ENCODE measurements around the gene PSME2.

PSME2 gene, protein sequence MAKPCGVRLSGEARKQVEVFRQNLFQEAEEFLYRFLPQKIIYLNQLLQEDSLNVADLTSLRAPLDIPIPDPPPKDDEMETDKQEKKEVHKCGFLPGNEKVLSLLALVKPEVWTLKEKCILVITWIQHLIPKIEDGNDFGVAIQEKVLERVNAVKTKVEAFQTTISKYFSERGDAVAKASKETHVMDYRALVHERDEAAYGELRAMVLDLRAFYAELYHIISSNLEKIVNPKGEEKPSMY

DNA sequence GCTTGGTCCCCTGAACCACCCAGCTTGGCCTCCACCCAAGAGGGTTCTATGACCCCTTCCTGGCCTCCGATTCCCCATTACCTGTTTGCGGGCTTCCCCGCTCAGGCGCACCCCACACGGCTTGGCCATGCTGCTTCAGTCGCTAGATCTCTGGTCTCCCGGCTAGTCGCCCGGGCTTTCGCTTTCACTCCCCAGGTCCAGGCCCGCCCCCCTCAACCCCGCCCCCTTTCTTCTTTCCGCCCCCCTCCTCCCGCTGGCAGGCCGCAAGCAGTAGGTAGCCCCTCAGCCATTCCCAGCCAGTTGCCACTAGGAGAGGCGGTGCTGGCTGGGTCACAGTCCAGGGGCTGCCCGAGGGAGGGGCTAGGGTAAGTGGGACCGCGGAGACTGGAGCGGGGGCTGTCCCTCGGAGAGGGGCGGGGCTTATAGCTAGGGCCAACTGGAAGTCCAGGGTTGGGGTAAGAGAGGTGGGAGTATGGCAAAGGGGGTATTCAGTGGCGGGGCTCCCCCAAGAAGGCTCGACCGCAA is at the start of gene PSME2:
Gene PSME2, minus strand, starts transcription at position 158 of the 525 bp plus-strand sequence. Its CDS starts 29 bp downstream, at position 129.
- DNase-seq = peak; percentile 91

DNA sequence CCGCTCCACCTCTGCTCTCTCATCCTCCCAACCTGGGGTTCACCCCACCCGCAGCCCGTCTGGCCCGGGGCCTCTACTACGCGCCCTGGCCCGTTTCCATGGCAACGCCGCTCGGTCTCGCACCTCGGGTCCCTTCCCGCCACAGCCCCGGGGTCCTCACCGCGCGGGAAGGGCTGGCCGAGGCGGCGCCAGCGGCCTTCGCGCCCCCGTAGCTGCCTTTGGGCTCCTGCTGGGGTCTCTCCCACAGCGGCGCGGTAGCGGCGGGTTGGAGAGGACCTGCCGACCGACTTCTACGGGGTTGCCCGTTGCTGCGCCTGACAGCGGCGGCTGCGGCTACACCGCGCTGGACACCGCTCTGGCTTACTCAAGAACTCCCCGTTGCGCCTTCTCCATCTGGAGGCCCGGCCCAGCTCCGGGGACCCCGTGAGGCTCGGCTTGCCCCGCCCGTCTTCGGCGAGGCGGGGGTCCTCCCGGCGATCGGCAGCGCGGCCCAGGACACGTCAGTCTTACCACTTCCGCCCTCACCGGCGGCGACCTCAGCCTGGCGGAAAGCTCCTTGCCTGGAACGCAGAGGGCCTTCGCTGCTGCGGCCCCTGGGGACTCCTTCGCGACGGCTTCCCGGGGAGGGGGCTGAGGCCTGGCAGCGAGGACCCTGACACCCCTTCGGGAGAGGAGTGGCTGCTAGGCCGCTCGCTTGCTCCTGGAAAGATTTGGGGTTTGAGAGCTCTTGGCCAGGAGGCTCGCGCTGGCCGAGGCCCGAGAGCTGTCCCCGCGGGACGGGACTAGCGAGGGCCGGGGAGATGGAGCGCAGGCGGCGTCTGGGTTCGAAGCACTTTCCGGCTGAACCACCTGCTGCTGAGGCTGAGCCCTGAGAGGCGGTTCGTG is 49.0 kb upstream of the PSME2 start, which contains the start of gene TM9SF1:
Gene TM9SF1, minus strand, starts transcription at position 256 of the 885 bp plus-strand sequence. CDS start 422 bp downstream, outside the sequence.
- DNase-seq = peak; percentile 92 to 93

DNA sequence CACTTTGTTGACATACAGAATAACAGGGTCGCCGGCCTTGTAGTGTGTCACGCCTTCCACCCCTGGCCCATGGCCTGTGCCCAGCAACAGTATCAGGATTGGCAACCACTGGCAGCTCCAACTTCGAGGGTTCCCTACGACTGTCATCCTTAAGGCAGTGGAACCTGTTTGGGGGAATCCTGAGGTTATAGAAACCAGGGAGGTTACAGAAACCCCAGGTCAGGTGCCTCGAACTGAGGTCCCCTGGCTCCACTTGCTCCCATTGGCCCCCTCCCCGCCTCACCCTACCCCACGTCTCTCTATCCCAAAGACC is 48.4 kb upstream of the PSME2 start:
- no peak for DNase-seq

DNA sequence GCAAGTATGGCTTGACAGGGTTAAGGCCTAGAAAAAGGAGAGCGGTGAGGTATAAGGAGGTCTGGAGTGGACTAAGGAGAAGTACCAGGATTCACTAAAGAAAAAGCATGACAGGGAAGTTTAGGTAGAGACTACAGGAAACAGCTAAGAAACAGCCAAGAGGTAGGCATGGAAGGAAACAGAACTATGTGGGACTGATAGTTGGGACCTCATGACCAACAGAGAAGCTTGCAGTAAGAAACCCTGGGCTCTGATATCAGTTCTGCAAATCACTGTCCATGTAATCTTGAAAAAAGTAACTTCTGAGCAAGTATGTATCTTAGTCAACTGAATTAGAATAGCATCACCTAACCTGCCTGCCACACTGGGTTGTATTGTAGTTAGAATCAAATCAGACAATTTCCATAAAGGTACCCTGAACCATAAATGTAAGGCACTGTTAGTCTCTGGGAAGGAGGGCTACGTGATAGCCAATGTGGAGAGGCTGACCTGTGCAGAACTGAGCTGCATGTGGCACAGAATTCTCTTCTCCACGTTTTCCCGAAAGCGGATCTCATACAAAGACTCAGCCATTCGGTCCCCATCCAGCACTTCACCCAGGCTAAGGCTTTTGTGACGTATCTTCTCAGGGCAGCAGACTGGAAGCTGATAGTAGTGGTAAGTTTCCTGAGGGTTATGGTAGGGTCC is 47.9 kb upstream of the PSME2 start:
- no peak for DNase-seq

- no peak for DNase-seq
These were observed 46.5 kb upstream of the PSME2 start for GRCh38 chr14:24192933-24193332.

DNA sequence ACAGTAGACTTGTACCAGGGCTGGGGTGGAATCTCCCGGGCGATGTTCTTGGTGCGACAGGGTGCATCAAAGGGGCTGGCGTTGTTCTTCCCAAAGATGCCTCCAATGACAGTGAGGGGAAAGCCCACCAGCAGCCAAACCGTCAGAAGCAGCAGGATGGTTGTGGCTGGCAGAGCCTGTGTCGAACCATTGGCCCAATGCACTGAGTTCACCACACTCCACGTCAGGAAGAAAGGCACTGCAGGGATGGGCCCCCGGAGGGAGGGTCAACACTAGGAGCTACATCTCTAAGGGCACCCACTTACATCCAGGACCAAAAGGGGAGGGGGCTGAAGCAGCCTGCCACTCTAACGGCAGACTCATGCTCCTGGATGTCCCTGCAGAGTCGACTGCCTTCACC is 44.0 kb upstream of the PSME2 start:
- DNase-seq = no peak

GRCh38 chr14:24189460-24189859 is 43.0 kb upstream of the PSME2 start:
- no peak for DNase-seq

DNA sequence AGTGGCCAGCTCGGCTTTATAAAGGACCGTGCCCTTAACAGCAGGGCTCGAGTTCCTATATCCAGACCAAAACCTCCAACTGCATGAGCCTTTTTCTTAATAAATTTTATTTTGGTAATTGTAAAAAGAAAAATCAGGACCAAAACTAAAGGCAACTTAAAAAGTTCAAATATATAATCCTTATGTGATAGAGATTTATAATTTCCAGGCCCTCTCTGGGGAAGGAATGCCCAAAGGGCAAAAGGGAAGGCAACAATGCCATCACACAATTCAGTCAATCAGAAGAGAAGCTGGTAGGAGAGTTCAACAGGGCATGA is 42.6 kb upstream of the PSME2 start:
- no peak for DNase-seq

GRCh38 chr14:24188251-24189058 is 42.0 kb upstream of the PSME2 start, which contains the start of gene IPO4:
Gene IPO4, minus strand, starts transcription at chr14:24188816. Its CDS starts 29 bp downstream, at chr14:24188787.
- peak; percentile 97 for DNase-seq

GRCh38 chr14:24187539-24187915 is 41.1 kb upstream of the PSME2 start:
- no peak for DNase-seq

DNA sequence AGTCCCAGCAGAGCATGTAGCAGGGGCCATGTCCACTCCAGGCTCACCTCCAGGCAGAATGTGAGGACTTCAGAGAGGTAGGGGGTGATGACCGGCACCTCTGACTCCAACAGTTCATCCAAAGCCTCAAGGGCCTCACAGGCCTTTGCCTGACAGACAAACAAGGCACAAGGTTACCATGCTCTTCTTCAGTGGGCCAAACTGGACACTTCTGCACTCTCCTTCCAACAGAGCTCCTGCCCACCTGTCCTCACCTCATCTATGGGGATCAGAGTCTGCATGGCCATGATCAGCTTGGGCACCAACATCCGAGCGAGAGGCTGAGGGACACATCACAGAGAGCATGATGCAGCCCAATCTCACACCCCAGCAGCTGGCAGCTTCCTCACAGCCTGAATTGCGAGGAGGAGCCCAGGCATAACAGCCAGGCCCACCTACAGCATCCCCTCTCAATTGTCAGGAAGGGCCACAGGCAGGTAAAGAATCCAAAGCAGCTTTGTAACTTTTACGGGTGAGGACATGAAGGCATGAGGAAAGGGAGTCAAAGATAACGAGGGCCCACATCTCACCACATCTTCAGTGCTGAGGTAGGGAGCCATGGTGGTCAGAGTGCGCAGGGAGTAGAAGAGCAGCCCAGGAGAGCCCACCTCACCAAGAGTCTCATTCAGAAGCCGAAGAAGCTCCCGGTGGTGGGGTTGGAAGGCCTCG is 40.6 kb upstream of the PSME2 start:
- DNase-seq = no peak

DNA sequence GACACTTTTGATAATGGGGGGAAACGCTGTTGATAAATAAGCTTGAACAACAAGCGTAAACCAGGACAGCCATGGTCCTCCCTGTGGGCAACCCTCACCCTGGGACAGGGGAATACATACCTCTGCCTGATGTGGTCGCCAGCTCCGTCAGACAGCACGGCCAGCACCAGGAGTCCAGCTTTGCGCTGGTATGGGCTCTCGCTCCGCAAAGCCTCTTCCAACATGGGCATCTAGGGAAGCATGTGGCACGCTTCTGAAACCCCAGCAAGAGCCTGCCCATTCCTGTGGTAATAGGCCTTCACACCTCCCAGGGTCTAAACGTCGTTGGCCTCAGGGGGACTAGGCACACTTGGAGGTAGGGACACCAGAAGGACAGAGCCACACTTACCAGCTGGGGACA is 39.3 kb upstream of the PSME2 start:
- DNase-seq = no peak

- no peak for DNase-seq
These were observed 38.6 kb upstream of the PSME2 start for GRCh38 chr14:24185026-24185425.

DNA sequence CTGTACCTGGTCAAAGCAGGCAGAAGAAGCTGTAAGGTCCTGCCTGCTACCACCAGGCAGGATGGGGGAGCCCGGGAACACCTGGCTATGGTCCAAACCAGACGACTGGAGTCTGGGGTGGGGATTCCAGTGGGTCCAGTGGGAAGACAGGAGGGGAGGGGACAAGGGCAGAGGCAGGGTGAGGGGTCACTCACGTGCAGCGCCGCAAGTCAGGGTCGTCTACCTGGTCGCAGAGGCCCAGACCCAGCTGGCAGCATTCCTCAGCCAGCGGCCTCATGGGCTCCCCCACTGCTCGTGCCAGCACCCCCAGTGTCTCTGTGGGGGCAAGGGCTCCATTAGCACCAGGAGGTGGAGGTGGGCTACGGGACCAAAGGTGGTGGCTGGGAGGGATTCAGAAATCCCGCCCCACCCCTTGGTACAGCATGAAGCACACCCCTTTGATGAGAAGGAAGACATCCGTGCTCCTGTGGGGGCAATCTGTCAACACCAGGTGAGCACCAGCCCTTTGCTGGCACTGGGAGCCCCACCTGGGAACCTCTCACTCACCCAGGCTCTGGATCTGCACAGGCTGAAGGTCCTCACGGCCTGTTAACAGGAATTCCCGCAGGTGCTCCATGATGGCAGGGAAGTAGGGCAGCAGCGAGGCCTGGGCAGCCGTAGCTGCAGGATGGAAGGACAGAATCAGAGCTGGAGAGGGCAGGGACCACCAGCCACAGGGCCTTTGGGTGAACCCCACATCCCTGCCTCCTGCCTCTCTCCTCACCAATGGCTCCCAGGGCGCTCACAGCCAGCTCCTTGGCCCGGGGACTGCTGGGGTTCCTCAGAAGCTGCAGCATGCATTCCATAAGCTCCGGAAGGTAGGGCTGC is 37.9 kb upstream of the PSME2 start:
- DNase-seq = no peak

DNA sequence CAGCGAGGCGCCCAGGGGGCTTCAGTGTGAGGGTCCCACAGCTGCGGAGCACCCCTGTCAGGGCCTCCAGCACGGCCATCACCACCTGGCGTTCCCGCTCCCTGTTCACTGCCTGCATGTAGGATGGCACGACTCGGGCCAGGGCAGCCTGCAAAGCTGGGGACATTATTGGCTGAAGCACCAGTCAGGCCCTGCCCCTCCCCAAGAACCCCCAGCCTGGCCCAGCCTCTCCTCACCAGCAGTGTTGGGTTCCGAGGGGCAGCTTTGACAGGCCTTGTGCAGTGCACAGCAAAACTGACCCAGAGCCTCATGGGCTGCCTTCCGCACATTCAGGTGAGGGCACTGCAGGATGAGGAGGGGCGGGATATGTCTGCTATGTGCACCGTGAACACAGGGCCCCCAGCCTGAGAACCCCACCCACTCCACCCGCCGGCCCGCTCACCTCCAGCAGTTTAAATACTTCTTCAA is 36.6 kb upstream of the PSME2 start:
- no peak for DNase-seq

DNA sequence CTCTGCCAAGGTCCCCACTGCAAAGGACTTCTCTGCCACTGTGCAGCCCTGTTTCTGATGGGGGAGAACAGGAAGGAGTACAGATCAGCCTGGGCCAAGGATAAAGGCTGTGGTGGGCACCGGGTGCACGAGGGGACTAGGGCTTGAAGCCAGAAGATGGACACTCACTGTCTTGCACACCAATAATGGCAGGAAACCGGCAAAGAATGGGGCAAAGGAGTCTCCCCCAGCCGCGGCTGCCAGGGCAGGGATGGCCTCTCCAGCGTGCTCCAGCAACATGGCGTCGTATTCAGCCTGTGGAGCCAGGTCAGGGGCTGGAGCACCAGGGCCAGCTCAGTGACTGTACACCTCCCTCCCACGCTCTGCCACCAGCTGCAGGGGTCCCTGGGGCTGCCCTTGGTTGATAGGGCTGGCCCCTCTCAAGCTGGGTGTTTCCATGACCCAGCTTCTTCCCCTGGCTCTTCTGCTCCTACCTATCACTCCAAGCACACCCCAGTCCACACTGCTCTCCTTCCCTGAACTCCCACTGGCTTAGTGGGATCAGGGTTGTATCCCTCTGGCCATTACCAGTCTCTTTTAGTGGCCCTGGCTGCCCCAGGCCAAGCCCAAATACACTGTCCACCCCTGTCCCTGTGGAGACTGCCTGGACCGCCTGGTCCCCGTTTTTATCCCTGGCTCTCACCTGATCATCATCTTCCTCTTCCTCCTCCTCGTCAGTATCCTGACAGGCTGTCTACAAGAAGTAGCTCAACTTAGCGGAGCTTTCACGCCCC is 35.9 kb upstream of the PSME2 start:
- no peak for DNase-seq

DNA sequence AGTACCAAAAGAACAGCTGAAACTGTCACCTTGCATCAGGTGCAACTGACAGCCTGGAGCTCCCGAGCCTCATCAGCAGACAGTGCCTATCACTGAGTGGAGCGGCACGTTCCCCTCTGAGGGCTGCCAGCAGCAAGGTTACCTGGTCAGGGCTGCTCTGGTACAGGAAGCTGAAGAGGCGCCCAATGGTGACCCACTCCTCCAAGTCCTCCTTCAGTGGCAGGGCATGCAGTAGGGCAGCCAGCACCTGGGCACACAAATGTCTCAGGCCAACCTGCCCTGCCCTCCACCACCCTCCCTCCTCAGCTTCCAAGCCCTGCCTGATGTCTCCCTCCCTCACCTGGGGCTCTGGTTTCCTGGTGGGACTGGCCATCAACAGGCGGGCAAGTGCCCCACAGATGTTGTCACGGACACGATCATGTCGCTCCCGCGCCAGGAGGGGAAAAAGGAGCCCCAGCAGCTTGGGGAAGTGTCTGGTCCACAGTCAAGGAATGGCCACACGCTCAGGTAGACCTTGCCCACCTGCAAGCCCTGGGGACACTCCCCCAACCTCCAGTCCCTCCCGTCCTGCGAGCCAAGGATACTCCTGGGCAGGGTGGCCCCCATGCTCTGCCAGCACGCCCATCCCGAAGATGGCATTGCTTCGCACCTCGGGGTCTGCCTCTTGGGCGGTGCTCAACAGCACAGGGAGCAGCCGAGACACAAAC is 35.1 kb upstream of the PSME2 start:
- no peak for DNase-seq

DNA sequence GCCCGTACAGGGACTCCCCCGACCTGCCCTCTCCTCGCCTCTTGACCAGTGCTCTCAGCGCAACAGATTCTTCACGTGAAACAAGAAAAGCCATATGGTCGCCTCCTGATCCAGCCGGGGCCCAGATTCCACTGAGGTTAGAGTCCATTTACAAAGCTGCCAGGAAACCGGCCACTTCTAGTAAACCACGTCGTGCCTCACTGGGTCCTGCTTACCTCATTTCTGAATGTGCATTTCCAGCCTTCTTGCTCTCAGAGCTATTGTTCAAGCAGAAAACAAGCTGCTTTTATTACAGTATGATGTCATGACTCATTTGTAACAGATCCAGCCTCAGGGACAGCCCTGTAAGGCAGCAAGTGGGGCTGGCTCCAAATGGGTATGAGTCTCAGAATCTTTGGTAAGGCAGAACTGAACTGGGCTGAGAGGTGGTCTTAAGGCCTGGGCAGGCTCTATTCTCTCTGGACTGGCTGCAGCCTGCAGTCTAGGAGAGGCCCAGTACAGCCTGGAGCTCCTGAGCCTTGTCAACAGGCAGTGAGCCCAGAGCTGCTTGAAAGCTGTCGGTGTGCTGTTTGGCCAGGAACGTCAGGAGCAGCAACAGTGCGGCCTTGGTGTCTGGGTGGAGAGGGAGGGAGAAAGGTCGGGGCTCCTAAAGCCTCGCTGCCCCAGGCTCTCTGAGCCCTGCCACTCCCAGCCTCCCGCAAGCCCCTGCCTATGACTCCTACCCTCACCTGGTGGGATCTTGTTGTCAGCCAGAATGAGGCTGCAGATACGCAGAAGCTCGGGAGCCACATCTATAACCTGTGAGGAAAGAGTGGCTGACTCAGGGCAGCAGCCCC is 33.8 kb upstream of the PSME2 start:
- DNase-seq = no peak
